ENCODE results near the gene SORCS1.

The SORCS1 gene

GRCh38 chr10:107072028-107072427, 92.5 kb downstream of the SORCS1 start:
- Mint-ChIP-seq H3K27me3 (ENCODE audit: low read depth) (no peaks in the 10 kb centered on the region), H3K4me1 (no peaks in the 10 kb centered on the region), H3K27ac (no peak overlapping the region), H3K4me3 (no peak overlapping the region), H3K36me3 (ENCODE audit: low read depth) (no peaks in the 10 kb centered on the region), H3K9me3 (no peaks in the 10 kb centered on the region)
- TF ChIP-seq CTCF (IDR thresholded peaks at IDR 0.05; ENCODE audit: unreplicated experiment in 3 of 3): no peak

DNA sequence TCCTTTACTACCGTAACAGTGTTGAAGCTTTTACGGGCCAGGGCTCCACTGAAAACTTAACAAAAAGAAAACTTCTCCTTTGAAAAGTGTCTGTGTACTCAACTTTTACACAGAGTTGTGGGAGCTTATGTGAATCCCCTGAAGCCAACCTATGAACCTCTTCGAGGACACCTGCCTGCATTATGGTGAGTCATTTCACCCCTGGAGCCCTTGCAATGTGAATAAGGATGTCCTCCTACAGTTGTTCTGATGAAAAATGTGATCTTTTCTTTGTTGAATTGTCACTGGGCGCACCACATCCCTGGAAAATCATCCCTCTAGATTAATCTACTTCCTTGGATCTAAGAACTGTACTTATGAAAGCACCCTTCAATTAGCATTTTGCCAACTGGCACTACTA, 93.2 kb downstream of the SORCS1 start:
- Mint-ChIP-seq H3K4me1 (no peaks in the 10 kb centered on the region), H3K9me3 (no peaks in the 10 kb centered on the region), H3K36me3 (ENCODE audit: low read depth) (no peaks in the 10 kb centered on the region), H3K27me3 (ENCODE audit: low read depth) (no peaks in the 10 kb centered on the region), H3K27ac (no peak overlapping the region), H3K4me3 (no peak overlapping the region)
- no peak for TF ChIP-seq CTCF (IDR thresholded peaks at IDR 0.05; ENCODE audit: unreplicated experiment in 3 of 3)

DNA sequence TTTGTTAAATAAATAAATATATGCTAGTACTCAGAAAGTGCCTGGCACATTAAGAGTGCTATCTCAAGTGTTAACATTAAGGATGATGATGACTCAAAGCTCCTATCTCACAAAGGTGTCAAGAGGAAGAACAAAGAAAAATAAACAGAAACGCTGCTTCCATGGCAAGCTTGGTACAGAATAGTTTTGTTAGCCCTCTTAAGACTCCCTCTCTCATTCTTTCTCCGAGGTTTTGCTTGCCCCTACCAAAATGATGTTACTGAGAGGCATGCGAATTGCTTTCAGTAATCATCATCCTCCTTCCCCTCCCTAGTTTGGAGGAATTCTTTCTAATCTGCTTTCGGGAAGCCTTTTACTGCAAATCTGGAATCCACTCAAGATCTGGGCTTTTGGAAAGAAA, 96.7 kb downstream of the SORCS1 start:
- TF ChIP-seq CTCF (IDR thresholded peaks at IDR 0.05; ENCODE audit: unreplicated experiment in 3 of 3): no peak
- Mint-ChIP-seq H3K9me3 (no peaks in the 10 kb centered on the region), H3K4me1 (no peaks in the 10 kb centered on the region), H3K4me3 (no peak overlapping the region), H3K27me3 (ENCODE audit: low read depth) (no peaks in the 10 kb centered on the region), H3K36me3 (ENCODE audit: low read depth) (no peaks in the 10 kb centered on the region), H3K27ac (no peak overlapping the region)

- no peaks in the 10 kb centered on the region for H3K27me3 Mint-ChIP-seq (ENCODE audit: low read depth)
- no peak overlapping the region for H3K4me3 Mint-ChIP-seq
- H3K4me1 Mint-ChIP-seq: peaks cover 3% of the 10 kb centered on the region
- H3K9me3 Mint-ChIP-seq: no peaks in the 10 kb centered on the region
- no peak for TF ChIP-seq CTCF (IDR thresholded peaks at IDR 0.05; ENCODE audit: unreplicated experiment in 3 of 3)
- no peaks in the 10 kb centered on the region for H3K36me3 Mint-ChIP-seq (ENCODE audit: low read depth)
- H3K27ac Mint-ChIP-seq: no peak overlapping the region
These were observed 100.4 kb downstream of the SORCS1 start for GRCh38 chr10:107064075-107064474.

DNA sequence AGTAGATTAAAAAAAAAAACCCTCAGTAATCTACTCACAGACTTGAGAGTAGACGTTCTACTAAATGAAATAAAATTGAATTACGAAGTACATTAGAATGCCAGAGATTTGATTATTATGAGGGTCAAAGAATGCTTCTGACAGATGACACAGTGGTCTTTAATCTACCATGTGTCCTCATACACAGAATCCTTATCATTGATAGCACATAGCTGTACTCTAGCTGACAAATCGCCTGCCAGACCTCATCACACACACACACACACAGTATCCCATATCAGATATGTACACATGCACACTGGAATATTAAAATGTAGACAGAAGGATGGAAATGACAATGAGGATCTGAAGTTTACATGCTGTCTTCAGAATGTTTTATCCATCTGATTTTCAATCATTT, 104.6 kb downstream of the SORCS1 start:
- Mint-ChIP-seq H3K4me1 (peaks cover 5% of the 10 kb centered on the region), H3K27ac (no peak overlapping the region), H3K4me3 (no peak overlapping the region), H3K27me3 (ENCODE audit: low read depth) (peaks cover 2% of the 10 kb centered on the region), H3K36me3 (ENCODE audit: low read depth) (no peaks in the 10 kb centered on the region), H3K9me3 (no peaks in the 10 kb centered on the region)
- TF ChIP-seq CTCF (IDR thresholded peaks at IDR 0.05; ENCODE audit: unreplicated experiment in 3 of 3): no peak

DNA sequence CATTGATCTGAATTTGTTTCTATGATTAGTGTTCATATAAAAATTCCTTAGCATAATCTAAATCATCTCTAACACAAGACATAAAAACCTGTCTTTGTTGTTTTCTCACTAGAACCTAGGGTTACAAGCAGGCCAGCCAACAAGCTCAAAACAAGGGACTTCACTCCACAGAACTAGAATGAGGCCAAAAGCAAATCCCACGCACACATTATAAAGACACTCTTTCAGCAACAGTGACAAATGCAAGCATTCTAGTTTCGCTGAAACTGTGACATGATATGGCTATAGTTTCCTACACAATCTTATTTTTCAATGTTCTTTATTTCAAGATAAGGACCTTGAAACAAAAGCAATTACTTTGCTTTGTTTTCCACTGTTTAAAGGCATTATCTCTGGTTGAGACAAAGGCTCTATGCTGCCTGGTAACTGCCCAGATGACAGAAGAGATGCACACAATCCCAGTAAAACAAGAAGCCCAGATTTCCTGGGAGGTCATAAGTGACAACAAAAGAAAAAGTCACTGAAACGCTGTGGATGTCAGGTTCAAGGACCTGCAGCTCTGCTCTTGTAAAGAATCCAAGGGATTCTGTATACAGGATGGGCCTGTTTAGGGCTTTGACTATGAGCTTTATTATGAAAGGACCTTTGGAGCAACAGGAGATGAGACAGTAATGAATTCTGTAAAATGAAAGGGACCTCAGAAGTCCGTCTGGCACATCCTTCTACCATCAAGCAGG, 105.3 kb downstream of the SORCS1 start:
- peaks cover 5% of the 10 kb centered on the region for H3K4me1 Mint-ChIP-seq
- H3K4me3 Mint-ChIP-seq: no peak overlapping the region
- no peaks in the 10 kb centered on the region for H3K9me3 Mint-ChIP-seq
- no peaks in the 10 kb centered on the region for H3K36me3 Mint-ChIP-seq (ENCODE audit: low read depth)
- H3K27me3 Mint-ChIP-seq (ENCODE audit: low read depth): peaks cover 9% of the 10 kb centered on the region
- H3K27ac Mint-ChIP-seq: no peak overlapping the region
- no peak for TF ChIP-seq CTCF (IDR thresholded peaks at IDR 0.05; ENCODE audit: unreplicated experiment in 3 of 3)

Data from nephron (organoid).